HCEC 1CT (cell line): Measurements from ENCODE around the gene FBLN2.

Source experiments
- DNase-seq: peaks from one replicate; pipeline ENCODE4 v3.0.0-alpha.2; 2017

Gene FBLN2

DNA sequence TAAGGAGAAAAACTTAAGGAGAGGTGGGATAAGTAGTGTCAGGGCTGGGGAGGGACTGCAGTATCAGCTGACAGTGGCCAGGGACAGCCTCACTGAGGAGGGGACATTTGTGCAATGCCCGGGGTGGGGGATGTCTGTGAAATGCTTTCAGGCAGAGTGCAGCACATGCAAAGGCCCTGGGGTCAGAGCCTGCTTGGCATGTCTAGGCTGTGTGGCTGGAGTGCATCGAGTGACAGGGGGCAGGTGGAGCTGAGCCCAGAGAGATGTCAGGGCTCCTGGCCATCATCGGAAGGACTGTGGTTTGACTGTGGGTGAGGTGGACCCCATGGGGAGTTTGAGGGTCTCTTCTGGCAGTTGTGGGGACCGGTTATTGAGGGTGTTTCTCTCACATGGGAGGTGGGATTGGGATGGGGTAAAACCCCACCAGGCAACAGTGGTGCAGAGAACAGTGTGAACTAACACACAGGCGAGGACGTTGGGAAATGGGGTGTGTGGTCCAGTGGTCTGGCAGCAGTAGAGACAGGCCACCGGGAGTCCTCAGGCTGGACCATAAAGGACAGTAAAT, 61.2 kb downstream of the FBLN2 start:
- DNase-seq: no peak

- DNase-seq: no peak
Observed at GRCh38 chr3:13611221-13611620, 62.3 kb downstream of the FBLN2 start.

- no peak for DNase-seq
Observed at GRCh38 chr3:13612829-13613228, 63.9 kb downstream of the FBLN2 start.

- DNase-seq: no peak
Observed at GRCh38 chr3:13613343-13614190, 64.6 kb downstream of the FBLN2 start.

- DNase-seq: no peak
Observed at GRCh38 chr3:13614607-13615006, 65.7 kb downstream of the FBLN2 start.

DNA sequence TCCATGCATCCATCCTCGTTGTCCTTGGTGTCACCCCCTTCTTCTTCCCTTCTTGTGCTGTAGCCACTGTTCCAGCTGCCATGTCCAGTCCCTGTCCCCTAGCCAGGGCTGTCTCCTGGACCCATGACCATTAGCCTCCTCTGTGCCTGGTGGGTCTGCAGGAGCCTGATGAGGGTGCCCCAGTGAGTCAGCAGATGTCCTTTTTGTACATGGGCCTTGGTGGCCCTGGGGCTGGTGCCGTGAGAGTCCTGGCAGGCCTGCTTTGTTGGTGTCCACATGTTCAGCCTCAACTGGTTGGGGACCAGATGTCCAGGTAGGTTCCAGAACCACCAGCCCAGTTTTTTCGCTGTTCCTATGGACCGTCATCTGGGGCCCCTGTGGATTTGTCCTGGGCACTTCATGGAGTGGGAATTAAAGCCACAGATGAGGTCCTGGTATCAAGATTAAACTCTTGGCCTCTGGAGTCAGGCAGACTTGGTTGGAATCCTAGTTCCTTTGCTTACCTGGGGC, 66.1 kb downstream of the FBLN2 start:
- DNase-seq: no peak

DNA sequence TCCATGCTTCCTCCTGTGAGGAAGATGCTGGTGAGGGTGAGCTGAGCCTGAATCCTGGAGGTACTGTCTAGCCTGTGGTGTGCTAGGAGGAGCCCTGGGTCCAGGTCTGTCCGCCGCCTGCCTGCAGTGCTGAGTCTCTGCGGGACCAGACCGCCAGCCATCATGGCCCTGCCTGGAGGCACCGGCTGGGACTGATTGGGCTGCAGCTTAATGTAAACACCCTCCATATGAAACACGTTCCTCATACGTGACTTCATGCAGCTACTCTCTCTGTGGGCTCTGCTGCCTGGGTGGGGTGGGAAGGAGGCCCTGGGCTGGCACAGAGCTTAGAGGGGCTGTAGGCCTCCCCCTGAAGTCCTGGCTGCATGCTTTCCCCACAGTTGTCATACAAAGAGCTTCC, 67.4 kb downstream of the FBLN2 start:
- DNase-seq: no peak

- no peak for DNase-seq
Observed at GRCh38 chr3:13617097-13617738, 68.3 kb downstream of the FBLN2 start.

DNA sequence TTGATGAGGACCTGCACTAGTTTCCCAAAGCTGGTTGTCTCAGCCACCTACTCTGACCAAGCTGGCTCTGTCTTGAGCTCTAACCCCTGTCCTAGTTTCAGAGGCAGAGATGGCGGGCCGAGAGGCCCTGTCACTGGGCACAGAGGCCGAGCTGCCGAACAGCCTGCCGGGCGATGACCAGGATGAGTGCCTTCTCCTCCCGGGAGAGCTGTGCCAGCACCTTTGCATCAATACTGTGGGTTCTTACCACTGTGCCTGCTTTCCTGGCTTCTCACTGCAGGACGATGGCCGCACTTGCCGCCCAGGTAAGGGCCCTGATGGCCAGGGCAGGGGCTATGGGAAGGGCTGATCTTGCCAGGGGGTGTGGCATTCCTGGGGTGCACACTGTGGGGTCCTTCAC, 69.1 kb downstream of the FBLN2 start:
- no peak for DNase-seq

GRCh38 chr3:13618836-13619235, 69.9 kb downstream of the FBLN2 start:
- no peak for DNase-seq

DNA sequence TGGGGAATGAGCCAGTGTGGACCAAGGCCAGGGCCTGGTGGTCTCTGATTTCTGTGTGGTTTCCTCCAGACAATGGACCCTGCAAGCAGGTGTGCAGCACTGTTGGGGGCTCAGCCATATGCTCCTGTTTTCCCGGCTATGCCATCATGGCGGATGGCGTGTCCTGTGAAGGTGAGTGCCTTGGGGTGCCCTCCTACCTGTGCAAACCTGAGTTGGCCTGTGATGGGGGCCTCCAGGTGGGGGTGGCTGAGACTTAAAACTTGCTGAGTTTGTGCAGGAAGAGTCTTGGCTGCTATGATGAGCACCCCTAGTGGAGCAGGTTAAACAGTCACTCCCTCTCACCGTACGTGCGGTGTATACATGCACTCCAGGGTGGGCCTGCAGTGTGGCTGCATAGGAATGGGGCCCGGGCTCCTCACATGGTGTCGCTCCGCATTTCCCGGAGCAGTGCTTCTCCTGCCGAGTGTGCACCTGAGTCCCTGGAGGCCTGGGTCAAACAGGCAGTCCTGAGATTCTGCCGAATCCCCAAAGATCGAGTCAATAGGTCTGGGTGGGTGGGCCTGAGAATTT, 70.8 kb downstream of the FBLN2 start:
- no peak for DNase-seq

DNA sequence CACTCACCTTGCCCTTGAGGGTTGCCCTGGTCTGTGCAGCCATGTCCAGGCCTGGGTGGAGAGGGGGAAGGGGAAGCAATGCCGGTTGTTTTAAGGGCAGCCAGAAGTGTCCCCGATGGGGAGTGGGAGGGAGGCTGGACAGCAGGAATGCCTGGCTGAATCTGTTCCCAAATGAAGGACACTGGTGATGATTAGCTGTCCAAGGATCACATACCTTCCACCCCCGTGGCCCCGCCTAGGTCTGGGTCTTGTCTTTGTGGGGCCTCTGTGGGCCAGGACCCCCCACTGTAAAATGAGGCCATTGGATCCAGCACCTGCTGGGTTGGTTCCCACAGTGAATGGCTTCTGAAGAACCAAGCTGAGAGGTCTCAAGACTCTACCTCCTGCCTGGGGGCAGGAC, 71.4 kb downstream of the FBLN2 start:
- DNase-seq: no peak

DNA sequence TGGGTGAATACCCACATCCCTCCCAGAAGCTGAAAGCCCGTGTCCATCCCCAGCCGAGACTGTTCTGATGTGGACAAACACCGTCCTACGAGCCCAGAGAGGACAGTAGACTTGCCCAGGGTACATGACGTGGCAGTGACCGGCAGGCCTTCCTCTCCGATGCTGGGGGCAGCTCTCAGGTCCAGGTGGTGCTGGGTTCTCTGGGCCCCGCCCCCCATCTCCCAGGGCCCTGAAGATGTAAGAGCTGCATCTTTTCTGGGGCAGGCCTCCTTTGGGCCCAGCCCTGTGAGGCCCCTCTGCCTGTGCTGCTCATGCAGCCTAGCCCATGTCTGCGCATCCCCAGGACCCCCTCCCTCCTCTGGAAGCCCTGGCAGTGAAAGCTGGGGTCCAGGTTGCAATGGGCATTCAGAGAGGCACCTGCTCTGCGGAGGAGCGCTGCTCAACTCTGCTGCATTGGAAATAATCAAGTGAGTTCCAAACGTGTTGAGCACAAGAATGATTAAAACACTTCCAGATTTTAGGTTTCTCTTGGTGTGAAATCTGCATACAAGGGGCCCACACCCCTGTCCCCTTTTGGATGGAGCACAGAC, 71.9 kb downstream of the FBLN2 start:
- DNase-seq: no peak

DNA sequence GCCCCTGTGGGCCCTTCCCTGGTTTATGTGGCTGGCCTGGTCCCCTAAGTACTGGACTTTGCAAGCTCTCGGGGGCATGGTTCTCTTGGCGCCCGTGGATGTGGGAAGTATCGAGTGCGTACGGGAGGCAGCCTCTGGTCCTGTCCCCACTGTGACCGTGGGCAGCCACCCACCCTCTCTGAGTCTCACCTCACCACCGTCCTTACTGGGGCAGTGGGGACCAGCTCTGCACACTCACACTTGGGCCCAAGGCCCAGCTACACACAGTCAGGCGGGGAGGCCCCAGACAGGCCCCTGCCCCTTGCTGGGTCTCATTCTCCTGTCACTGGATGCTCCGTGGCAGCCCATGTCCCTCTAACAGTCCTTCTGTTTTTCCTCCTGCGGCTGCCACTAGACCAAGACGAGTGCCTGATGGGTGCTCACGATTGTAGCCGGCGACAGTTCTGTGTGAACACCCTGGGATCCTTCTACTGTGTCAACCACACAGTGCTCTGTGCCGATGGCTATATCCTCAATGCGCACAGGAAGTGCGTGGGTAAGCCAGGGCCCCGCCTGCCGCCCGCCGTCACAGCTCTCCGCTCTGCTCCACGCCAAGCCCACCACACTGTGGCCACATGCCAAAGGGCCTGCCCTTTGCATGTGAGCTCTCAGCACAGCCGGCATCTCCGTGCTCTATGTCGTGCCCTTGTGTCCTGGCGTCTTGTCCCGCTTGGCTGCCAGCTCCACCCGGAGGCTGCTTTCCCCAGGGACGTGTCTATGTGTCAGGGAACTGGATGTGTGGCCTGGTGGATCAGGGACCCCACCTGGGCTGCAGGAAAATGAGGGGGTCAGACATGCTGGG, 72.7 kb downstream of the FBLN2 start:
- DNase-seq: no peak

DNA sequence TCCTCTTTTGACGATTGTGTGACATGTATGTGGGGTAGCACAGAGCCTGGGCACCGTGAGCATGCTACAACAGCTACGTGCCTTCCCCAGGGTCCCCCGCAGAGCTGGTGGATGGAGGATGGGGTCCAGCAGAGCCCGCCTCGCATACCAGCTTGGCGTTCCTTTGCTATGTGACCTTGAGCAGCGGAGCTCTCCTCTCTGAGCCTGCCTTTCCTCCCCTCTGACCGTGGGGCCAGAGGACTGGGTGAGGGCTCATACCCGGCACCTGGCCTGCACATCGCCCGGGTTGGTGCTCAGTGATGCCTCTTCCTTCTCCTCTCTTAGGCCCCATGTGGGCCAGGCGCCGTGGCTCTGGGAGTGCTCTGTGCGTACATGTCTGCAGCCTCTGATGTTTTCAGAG, 73.4 kb downstream of the FBLN2 start:
- no peak for DNase-seq

- DNase-seq: no peak
Observed at GRCh38 chr3:13623101-13623654, 74.3 kb downstream of the FBLN2 start.

DNA sequence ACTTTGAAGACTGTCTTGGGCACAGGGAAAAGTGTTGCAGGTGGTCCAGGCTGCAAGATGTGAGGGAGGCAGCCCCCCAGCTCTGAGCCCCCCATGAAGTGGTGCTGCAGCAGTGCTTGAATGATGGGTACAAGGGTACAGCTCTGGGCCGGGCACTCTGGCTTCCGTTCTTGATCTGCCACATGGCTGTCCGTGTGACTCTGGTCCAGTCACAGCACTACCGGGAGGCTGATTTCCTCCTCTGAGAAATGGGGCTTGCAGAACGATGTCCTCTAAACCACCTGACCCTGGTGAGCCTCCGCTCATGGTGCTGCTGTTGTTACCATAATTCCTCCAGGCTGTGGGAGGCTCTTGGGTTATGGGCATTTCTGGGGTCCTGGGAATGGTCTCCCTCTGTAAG, 75.1 kb downstream of the FBLN2 start:
- no peak for DNase-seq

GRCh38 chr3:13624671-13625125, 75.8 kb downstream of the FBLN2 start:
- no peak for DNase-seq

- DNase-seq: no peak
Observed at GRCh38 chr3:13626396-13626795, 77.5 kb downstream of the FBLN2 start.

DNA sequence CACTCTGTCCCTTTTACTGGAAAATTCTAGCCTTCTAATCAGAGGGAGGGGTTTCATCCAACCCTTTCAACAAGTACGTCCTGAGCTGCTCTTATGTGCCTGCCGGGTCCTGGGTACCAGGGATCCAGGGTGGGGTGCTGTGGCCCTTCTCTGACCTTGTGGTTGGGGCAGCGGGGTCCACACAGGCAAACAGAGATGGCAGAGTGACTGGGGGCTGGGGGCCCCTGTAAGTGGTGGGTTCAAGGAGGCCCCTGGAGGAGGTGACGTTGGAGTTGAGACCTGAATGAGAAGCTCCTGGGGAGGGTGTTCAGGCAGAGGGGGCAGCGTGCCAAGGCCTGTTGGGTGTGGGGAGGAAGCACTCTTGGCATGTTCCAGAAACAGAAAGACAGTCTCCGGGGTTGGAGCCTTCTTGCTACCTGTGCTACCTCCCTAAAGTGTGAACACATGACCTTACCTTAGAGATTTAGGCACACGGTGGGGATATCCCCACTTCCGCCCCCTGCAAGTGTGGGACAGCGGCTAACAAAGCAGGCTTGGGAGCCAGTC, 78.1 kb downstream of the FBLN2 start:
- DNase-seq: no peak

- no peak for DNase-seq
Observed at GRCh38 chr3:13627681-13628080, 78.8 kb downstream of the FBLN2 start.

- DNase-seq: no peak
Observed at GRCh38 chr3:13628432-13628831, 79.5 kb downstream of the FBLN2 start.
